ENCODE measurements around the gene SPAG16.

DNA sequence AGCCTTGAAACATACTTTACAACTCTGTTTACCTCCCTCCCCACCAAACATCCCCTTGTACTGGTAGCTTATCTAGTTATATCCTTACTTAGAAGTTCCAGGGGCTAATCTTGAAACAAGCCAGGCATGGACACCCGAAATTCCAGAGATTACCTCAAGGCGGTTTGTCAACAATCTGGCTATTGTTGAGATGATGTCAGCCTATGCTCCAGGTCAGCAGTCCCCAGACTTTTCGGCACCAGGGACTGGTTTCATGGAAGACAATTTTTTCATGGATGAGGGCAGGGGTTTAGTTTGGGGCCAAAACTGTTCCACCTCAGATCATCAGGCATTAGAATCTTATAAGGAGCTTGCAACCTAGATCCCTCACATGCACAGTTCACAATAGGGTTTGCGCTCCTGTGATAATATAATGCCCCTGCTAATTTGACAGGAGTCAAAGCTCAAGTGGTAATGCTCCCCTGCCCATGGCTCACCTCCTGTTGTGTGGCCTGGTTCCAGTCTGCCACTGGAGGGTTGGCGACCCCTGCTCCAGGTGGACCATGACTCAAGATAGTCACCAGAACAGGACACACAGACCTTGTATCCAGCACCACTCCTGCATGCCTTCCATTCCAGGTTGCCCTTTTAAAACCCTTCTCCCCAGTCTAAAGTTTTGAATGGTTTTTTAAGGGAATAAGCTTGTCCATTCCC, 171.2 kb downstream of the SPAG16 start:
- TF ChIP-seq POLR2A (IDR thresholded peaks at IDR 0.05) (no peak), CTCF (IDR thresholded peaks at IDR 0.05 in 8 of 11, conservative IDR thresholded peaks at IDR 0.05 in 3 of 11) (no peak)

Data from spleen (tissue), 7 donors.